Suprapubic skin (tissue), 4 donors: ENCODE measurements around the gene ERGIC3.

Experiments
- EP300 ChIP-seq: sonication (generic); formaldehyde crosslinking; IDR thresholded peaks from one replicate; pipeline ENCODE4 v1.6.1; 2017; ENCODE audit warnings: antibody characterized with exemption
- POLR2A ChIP-seq, 2 donors: fragments of 450-650 bp; IDR thresholded peaks; one replicate each; pipeline ENCODE4 v1.6.1; 2017; ENCODE audit warnings: antibody characterized with exemption in 2 of 2, mild to moderate bottlenecking in 2 of 2, moderate library complexity in 2 of 2
- POLR2AphosphoS5 ChIP-seq, 3 donors: sonication (generic); formaldehyde crosslinking; IDR thresholded peaks; one replicate each; pipeline ENCODE4 v1.6.1; 2017; ENCODE audit warnings: antibody characterized with exemption in 3 of 3
- TF ChIP-seq, protein P1 (sequence below), 2 donors: fragments of 200-600 bp in 1 of 2; fragments of 450-650 bp in 1 of 2; sonication (generic) in 1 of 2; IDR thresholded peaks; one replicate each; pipeline ENCODE4 v1.5.1; 2016 to 2019; ENCODE audit warnings: antibody characterized with exemption in 2 of 2, mild to moderate bottlenecking in 1 of 2, moderate library complexity in 1 of 2

DNA sequence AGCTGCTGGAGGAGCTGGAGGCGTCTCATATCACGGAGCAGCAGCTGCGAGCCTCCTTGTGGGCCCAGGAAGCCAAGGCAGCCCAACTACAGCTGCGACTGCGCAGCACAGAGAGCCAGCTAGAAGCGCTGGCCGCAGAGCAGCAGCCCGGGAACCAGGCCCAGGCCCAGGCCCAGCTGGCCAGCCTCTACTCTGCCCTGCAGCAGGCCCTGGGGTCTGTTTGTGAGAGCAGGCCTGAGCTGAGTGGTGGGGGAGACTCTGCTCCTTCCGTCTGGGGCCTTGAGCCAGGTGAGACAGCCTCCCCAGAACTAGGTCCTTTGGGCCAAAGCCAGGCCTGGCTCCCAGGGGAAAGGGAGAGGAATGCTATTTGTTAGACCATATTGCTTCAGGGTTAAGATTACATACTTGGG is 44.1 kb upstream of the ERGIC3 start:
- TF ChIP-seq, protein P1, sequence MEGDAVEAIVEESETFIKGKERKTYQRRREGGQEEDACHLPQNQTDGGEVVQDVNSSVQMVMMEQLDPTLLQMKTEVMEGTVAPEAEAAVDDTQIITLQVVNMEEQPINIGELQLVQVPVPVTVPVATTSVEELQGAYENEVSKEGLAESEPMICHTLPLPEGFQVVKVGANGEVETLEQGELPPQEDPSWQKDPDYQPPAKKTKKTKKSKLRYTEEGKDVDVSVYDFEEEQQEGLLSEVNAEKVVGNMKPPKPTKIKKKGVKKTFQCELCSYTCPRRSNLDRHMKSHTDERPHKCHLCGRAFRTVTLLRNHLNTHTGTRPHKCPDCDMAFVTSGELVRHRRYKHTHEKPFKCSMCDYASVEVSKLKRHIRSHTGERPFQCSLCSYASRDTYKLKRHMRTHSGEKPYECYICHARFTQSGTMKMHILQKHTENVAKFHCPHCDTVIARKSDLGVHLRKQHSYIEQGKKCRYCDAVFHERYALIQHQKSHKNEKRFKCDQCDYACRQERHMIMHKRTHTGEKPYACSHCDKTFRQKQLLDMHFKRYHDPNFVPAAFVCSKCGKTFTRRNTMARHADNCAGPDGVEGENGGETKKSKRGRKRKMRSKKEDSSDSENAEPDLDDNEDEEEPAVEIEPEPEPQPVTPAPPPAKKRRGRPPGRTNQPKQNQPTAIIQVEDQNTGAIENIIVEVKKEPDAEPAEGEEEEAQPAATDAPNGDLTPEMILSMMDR (IDR thresholded peaks at IDR 0.05) = no peak
- no peak for TF ChIP-seq POLR2A (IDR thresholded peaks at IDR 0.05)
- TF ChIP-seq EP300 = no peak
- no peak for TF ChIP-seq POLR2AphosphoS5 (IDR thresholded peaks at IDR 0.05)
